OCI-LY3 (cell line): Measurements from ENCODE around the gene CTNNBL1.
"Not testable (repeated sequence)": the region's sequence is repeated elsewhere in the genome, so short reads cannot be mapped to it uniquely, and the experiment has no call there.

Experiments
- H2AFZ ChIP-seq: fragments of 200-600, 300-600 bp; shearing (Covaris generic); 2 replicates; pipeline ENCODE4 v1.6.0; 2014; ENCODE audit warnings: antibody characterized with exemption, low read depth, low read length
- H3K27ac ChIP-seq: fragments of 200-600, 300-600 bp; sonication (generic); 2 replicates; pipeline ENCODE4 v1.5.1; 2014; ENCODE audit warnings: mild to moderate bottlenecking, low read length, moderate library complexity, mixed read lengths
- H3K27me3 ChIP-seq: fragments of 200-600, 300-600 bp; sonication (generic); 2 replicates; pipeline ENCODE4 v1.6.1; 2014; ENCODE audit warnings: low read depth, low read length, mixed read lengths
- H3K36me3 ChIP-seq: fragments of 200-600, 300-600 bp; sonication (generic); replicated peaks from 2 replicates; pipeline ENCODE3; 2014; ENCODE audit warnings: low read depth, low read length, mixed read lengths
- H3K4me1 ChIP-seq: fragments of 300-600, 200-600 bp; sonication (generic); 2 replicates; pipeline ENCODE4 v1.6.1; 2014; ENCODE audit warnings: low read length, mixed read lengths
- H3K4me2 ChIP-seq: fragments of 200-600, 300-600 bp; sonication (generic); 2 replicates; pipeline ENCODE4 v1.6.1; 2014; ENCODE audit warnings: low read length, mixed read lengths
- H3K4me3 ChIP-seq: fragments of 300-600, 200-600 bp; sonication (generic); 2 replicates; pipeline ENCODE4 v1.5.1; 2014; ENCODE audit warnings: antibody characterized with exemption, mild to moderate bottlenecking, low read length, moderate library complexity
- H3K79me2 ChIP-seq: fragments of 300-600, 200-600 bp; shearing (Covaris generic); 2 replicates; pipeline ENCODE4 v1.6.1; 2014; ENCODE audit warnings: mild to moderate bottlenecking, low read length, mixed read lengths
- H3K9ac ChIP-seq: fragments of 300-600, 200-600 bp; shearing (Covaris generic); 2 replicates; pipeline ENCODE4 v1.6.0; 2014; ENCODE audit warnings: mild to moderate bottlenecking, low read length, moderate library complexity
- H3K9me3 ChIP-seq: fragments of 200-600, 300-600 bp; shearing (Covaris generic); 2 replicates; pipeline ENCODE4 v1.6.1; 2014; ENCODE audit warnings: low read length, mixed read lengths; ENCODE audit not compliant: insufficient read depth
- H4K20me1 ChIP-seq: fragments of 200-600, 300-600 bp; sonication (generic); 2 replicates; pipeline ENCODE4 v1.6.1; 2016; ENCODE audit warnings: low read length, mixed read lengths; ENCODE audit not compliant: insufficient read depth
- CTCF ChIP-seq: fragments of 200-600, 300-600 bp; sonication (generic); IDR thresholded peaks from 2 replicates; pipeline ENCODE4 v1.5.1; 2014; ENCODE audit warnings: antibody characterized with exemption, low read length, low read depth
- EZH2phosphoT487 ChIP-seq: fragments of 200-600 bp; shearing (Covaris generic); IDR thresholded peaks from 2 replicates; pipeline ENCODE4 v1.6.1; 2018; ENCODE audit warnings: antibody characterized with exemption, mixed run types, low read depth

The CTNNBL1 gene

GRCh38 chr20:37680420-37680819 lies 13.4 kb upstream of the CTNNBL1 start:
- no peak overlapping the region for H3K27ac ChIP-seq
- peaks cover 56% of the 10 kb centered on the region for H3K27me3 ChIP-seq
- H3K4me3 ChIP-seq = no peak overlapping the region
- no peak for TF ChIP-seq EZH2phosphoT487
- TF ChIP-seq CTCF = no peak
- H3K9me3 ChIP-seq = no peaks in the 10 kb centered on the region
- no peak overlapping the region for H3K9ac ChIP-seq
- no peaks in the 10 kb centered on the region for H4K20me1 ChIP-seq
- H3K79me2 ChIP-seq = no peaks in the 10 kb centered on the region
- H3K4me1 ChIP-seq = no peaks in the 10 kb centered on the region
- no peak overlapping the region for H2AFZ ChIP-seq
- H3K36me3 ChIP-seq = no peaks in the 10 kb centered on the region
- 0 out of 2 replicates have a peak overlapping the region, but pooled peaks have one; percentile 4 for H3K4me2 ChIP-seq

GRCh38 chr20:37681384-37682112 lies 12.3 kb upstream of the CTNNBL1 start:
- Histone ChIP-seq H3K9ac (no peak overlapping the region), H3K4me2 (no peak overlapping the region), H3K27me3 (peaks cover 55% of the 10 kb centered on the region), H3K79me2 (no peaks in the 10 kb centered on the region), H3K36me3 (no peaks in the 10 kb centered on the region), H3K4me1 (no peaks in the 10 kb centered on the region), H2AFZ (no peak overlapping the region), H3K4me3 (no peak overlapping the region), H3K9me3 (no peaks in the 10 kb centered on the region), H3K27ac (no peak overlapping the region), H4K20me1 (no peaks in the 10 kb centered on the region)
- TF ChIP-seq EZH2phosphoT487 (no peak), CTCF (no peak)

- peaks cover 57% of the 10 kb centered on the region for H3K27me3 ChIP-seq
These were observed 10.7 kb upstream of the CTNNBL1 start for GRCh38 chr20:37683146-37683545.

GRCh38 chr20:37686762-37687477 lies 6.9 kb upstream of the CTNNBL1 start:
- no peak overlapping the region for H3K4me2 ChIP-seq
- no peak overlapping the region for H3K9ac ChIP-seq
- peaks cover 67% of the 10 kb centered on the region for H3K27me3 ChIP-seq
- H3K79me2 ChIP-seq = no peaks in the 10 kb centered on the region
- no peak overlapping the region for H2AFZ ChIP-seq
- TF ChIP-seq EZH2phosphoT487 (no peak), CTCF (no peak)
- H3K27ac ChIP-seq = no peak overlapping the region
- no peaks in the 10 kb centered on the region for H3K36me3 ChIP-seq
- H3K9me3 ChIP-seq = no peaks in the 10 kb centered on the region
- H3K4me3 ChIP-seq = no peak overlapping the region
- H4K20me1 ChIP-seq = no peaks in the 10 kb centered on the region
- no peaks in the 10 kb centered on the region for H3K4me1 ChIP-seq

More at GRCh38 chr20:37683146-37683545, 10.7 kb upstream of the CTNNBL1 start:
- H4K20me1 ChIP-seq, H3K4me3 ChIP-seq, H3K27ac ChIP-seq, H3K9ac ChIP-seq, H3K79me2 ChIP-seq, H2AFZ ChIP-seq, H3K4me2 ChIP-seq, H3K4me1 ChIP-seq, H3K36me3 ChIP-seq, H3K9me3 ChIP-seq: not testable (repeated sequence)
